Neuronal stem cell (in vitro differentiated cells): ENCODE measurements around the gene TRIM8.

Experiments used
- DNase-seq: peaks from one replicate; pipeline ENCODE4 v3.0.0-alpha.2; 2013; ENCODE audit warnings: low spot score
- H2AFZ ChIP-seq: one replicate; pipeline ENCODE4 v1.6.1; 2013; ENCODE audit warnings: mild to moderate bottlenecking, low read length, inconsistent platforms
- H2AK5ac ChIP-seq: 2 replicates; pipeline ENCODE4 v1.6.1; 2013; ENCODE audit warnings: low read depth, mild to moderate bottlenecking, inconsistent platforms, low read length, moderate library complexity, mixed read lengths
- H2BK120ac ChIP-seq: 2 replicates; pipeline ENCODE4 v1.6.1; 2013; ENCODE audit warnings: low read depth, mild to moderate bottlenecking, inconsistent platforms, low read length, moderate library complexity, mixed read lengths
- H2BK12ac ChIP-seq: one replicate; pipeline ENCODE4 v1.6.1; 2013; ENCODE audit warnings: low read length, inconsistent platforms
- H2BK15ac ChIP-seq: 2 replicates; pipeline ENCODE4 v1.6.1; 2013; ENCODE audit warnings: mild to moderate bottlenecking, low read length, inconsistent platforms, mixed read lengths
- H2BK5ac ChIP-seq: one replicate; pipeline ENCODE4 v1.6.1; 2013; ENCODE audit warnings: inconsistent platforms, mild to moderate bottlenecking, low read length, moderate library complexity
- H3K14ac ChIP-seq: one replicate; pipeline ENCODE4 v1.6.1; 2013; ENCODE audit warnings: low read length, inconsistent platforms
- H3K18ac ChIP-seq: 2 replicates; pipeline ENCODE4 v1.6.1; 2013; ENCODE audit warnings: low read length, inconsistent platforms
- H3K23ac ChIP-seq: 2 replicates; pipeline ENCODE4 v1.6.1; 2013; ENCODE audit warnings: low read depth, mild to moderate bottlenecking, mixed read lengths, low read length, inconsistent platforms; ENCODE audit not compliant: poor library complexity
- H3K27ac ChIP-seq: replicated peaks from 3 replicates; pipeline ENCODE4 v1.5.1; 2013; ENCODE audit warnings: low read length, inconsistent platforms
- H3K27me3 ChIP-seq, 3 experiments: 2 replicates each; pipeline ENCODE4 v1.6.1; 2013; ENCODE audit warnings: low read length in 3 of 3, mild to moderate bottlenecking in 2 of 3, inconsistent platforms in 1 of 3, low read depth in 1 of 3, mixed read lengths in 1 of 3, moderate library complexity in 1 of 3; ENCODE audit not compliant: control insufficient read depth in 3 of 3, insufficient read depth in 3 of 3
- H3K36me3 ChIP-seq, 2 donors: replicated peaks in 1 of 2; 2 replicates each; pipeline ENCODE4 v1.6.1; 2013; ENCODE audit warnings: low read length in 2 of 2; ENCODE audit not compliant: control insufficient read depth in 2 of 2, insufficient read depth in 2 of 2
- H3K4ac ChIP-seq: 2 replicates; pipeline ENCODE4 v1.6.1; 2013; ENCODE audit warnings: inconsistent platforms, mild to moderate bottlenecking, low read length, moderate library complexity
- H3K4me1 ChIP-seq, 2 donors: 1 replicate in 1 of 2; 2 replicates in 1 of 2; pipeline ENCODE4 v1.6.1; 2013; ENCODE audit warnings: low read length in 2 of 2, low read depth in 1 of 2; ENCODE audit not compliant: control insufficient read depth in 2 of 2, insufficient read depth in 1 of 2
- H3K4me2 ChIP-seq: one replicate; pipeline ENCODE4 v1.6.1; 2013; ENCODE audit warnings: mild to moderate bottlenecking, low read length, inconsistent platforms; ENCODE audit not compliant: insufficient read depth, poor library complexity, severe bottlenecking
- H3K4me3 ChIP-seq, 2 donors: 2 replicates each; pipeline ENCODE4 v1.5.1; 2013; ENCODE audit warnings: low read length in 2 of 2, mild to moderate bottlenecking in 2 of 2, inconsistent platforms in 1 of 2, moderate library complexity in 1 of 2
- H3K79me1 ChIP-seq: one replicate; pipeline ENCODE4 v1.6.1; 2013; ENCODE audit warnings: low read depth, mild to moderate bottlenecking, inconsistent platforms, low read length, moderate library complexity
- H3K9ac ChIP-seq: one replicate; pipeline ENCODE4 v1.6.1; 2013; ENCODE audit warnings: mild to moderate bottlenecking, low read depth, low read length, inconsistent platforms; ENCODE audit not compliant: poor library complexity
- H3K9me3 ChIP-seq, 2 donors: replicated peaks in 1 of 2; 2 replicates each; pipeline versions ENCODE3 to v1.6.1; 2013; ENCODE audit warnings: low read length in 2 of 2, mild to moderate bottlenecking in 2 of 2, inconsistent platforms in 1 of 2, low read depth in 1 of 2, mixed read lengths in 1 of 2, moderate library complexity in 1 of 2; ENCODE audit not compliant: control insufficient read depth in 2 of 2, insufficient read depth in 1 of 2
- H4K8ac ChIP-seq: one replicate; pipeline ENCODE4 v1.6.1; 2013; ENCODE audit warnings: low read depth, mild to moderate bottlenecking, inconsistent platforms, low read length, moderate library complexity
- H4K91ac ChIP-seq: one replicate; pipeline ENCODE4 v1.6.1; 2013; ENCODE audit warnings: low read length, low read depth, mild to moderate bottlenecking, inconsistent platforms; ENCODE audit not compliant: poor library complexity
- WGBS, 2 donors: extraction: QIAGEN DNeasy Blood & Tissue Kit; methylation state at CpG; one replicate each; pipeline ENCODE4 v1.1.7; 2013; ENCODE audit warnings: missing lambda C conversion rate in 2 of 2, mixed read lengths in 1 of 2; ENCODE audit not compliant: insufficient read length in 2 of 2, insufficient replicate concordance in 1 of 2; ENCODE audit errors: extremely low coverage in 2 of 2; 5-methylcytosine and 5-hydroxymethylcytosine counted together

The TRIM8 gene

GRCh38 chr10:102681696-102682095 is 37.4 kb downstream of the TRIM8 start:
- Histone ChIP-seq H3K27me3 (no peaks in the 10 kb centered on the region), H3K79me1 (no peaks in the 10 kb centered on the region), H4K8ac (no peak overlapping the region), H3K4me1 (peaks cover 17 to 28% of the 10 kb centered on the region in 2 donors), H3K9ac (no peak overlapping the region), H4K91ac (no peak overlapping the region), H3K36me3 (peaks cover 22 to 45% of the 10 kb centered on the region in 2 donors), H3K4ac (no peak overlapping the region), H2BK15ac (no peak overlapping the region), H2BK120ac (no peak overlapping the region), H3K14ac (no peak overlapping the region), H3K4me3 (peak overlapping the region in 1 of 2 donors; percentile 54), H3K27ac (no peak overlapping the region), H3K4me2 (no peak overlapping the region), H2BK12ac (no peak overlapping the region), H3K18ac (no peak overlapping the region), H3K23ac (no peak overlapping the region), H3K9me3 (peaks cover 3 to 4% of the 10 kb centered on the region in 2 donors), H2BK5ac (no peak overlapping the region), H2AFZ (no peak overlapping the region), H2AK5ac (no peak overlapping the region)
- WGBS, 2 donors = no CpG with 5 or more reads among the region's 5 CpGs
- no peak for DNase-seq

GRCh38 chr10:102682416-102682815 is 38.1 kb downstream of the TRIM8 start:
- no CpG with 5 or more reads among the region's 7 CpGs for WGBS, 2 donors
- H4K91ac ChIP-seq = no peak overlapping the region
- H2BK12ac ChIP-seq = no peak overlapping the region
- H3K14ac ChIP-seq = no peak overlapping the region
- no peak overlapping the region for H3K4me3 ChIP-seq
- H3K23ac ChIP-seq = no peak overlapping the region
- DNase-seq = no peak
- H2BK120ac ChIP-seq = no peak overlapping the region
- peaks cover 22 to 45% of the 10 kb centered on the region in 2 donors for H3K36me3 ChIP-seq
- H2BK15ac ChIP-seq = no peak overlapping the region
- no peak overlapping the region for H3K4ac ChIP-seq
- H3K27ac ChIP-seq = no peak overlapping the region
- H3K79me1 ChIP-seq = no peaks in the 10 kb centered on the region
- no peak overlapping the region for H2AK5ac ChIP-seq
- H2AFZ ChIP-seq = no peak overlapping the region
- H3K9me3 ChIP-seq = peaks cover 3 to 4% of the 10 kb centered on the region in 2 donors
- peaks cover 14 to 20% of the 10 kb centered on the region in 2 donors for H3K4me1 ChIP-seq
- no peak overlapping the region for H4K8ac ChIP-seq
- H3K4me2 ChIP-seq = no peak overlapping the region
- no peaks in the 10 kb centered on the region for H3K27me3 ChIP-seq
- H3K18ac ChIP-seq = no peak overlapping the region
- no peak overlapping the region for H2BK5ac ChIP-seq
- H3K9ac ChIP-seq = no peak overlapping the region

GRCh38 chr10:102682981-102683380 is 38.7 kb downstream of the TRIM8 start:
- Histone ChIP-seq H3K4me1 (peaks cover 14 to 15% of the 10 kb centered on the region in 2 donors), H3K27me3 (no peaks in the 10 kb centered on the region), H3K9ac (no peak overlapping the region), H3K4ac (no peak overlapping the region), H3K36me3 (peaks cover 22 to 50% of the 10 kb centered on the region in 2 donors), H3K27ac (no peak overlapping the region), H3K14ac (no peak overlapping the region), H4K8ac (no peak overlapping the region), H2AK5ac (no peak overlapping the region), H2BK12ac (no peak overlapping the region), H3K9me3 (peaks cover 3 to 4% of the 10 kb centered on the region in 2 donors), H3K4me3 (no peak overlapping the region), H2BK5ac (no peak overlapping the region), H3K79me1 (no peaks in the 10 kb centered on the region), H2BK120ac (no peak overlapping the region), H2AFZ (no peak overlapping the region), H3K4me2 (no peak overlapping the region), H4K91ac (no peak overlapping the region), H3K23ac (no peak overlapping the region), H2BK15ac (no peak overlapping the region), H3K18ac (no peak overlapping the region)
- WGBS, 2 donors = no CpG with 5 or more reads among the region's 4 CpGs
- DNase-seq = no peak

GRCh38 chr10:102683736-102684135 is 39.5 kb downstream of the TRIM8 start:
- no peak overlapping the region for H2BK5ac ChIP-seq
- H2BK15ac ChIP-seq = no peak overlapping the region
- H2AFZ ChIP-seq = no peak overlapping the region
- no peak overlapping the region for H3K4me3 ChIP-seq
- H3K79me1 ChIP-seq = no peaks in the 10 kb centered on the region
- no CpG with 5 or more reads among the region's 5 CpGs for WGBS, 2 donors
- H3K27ac ChIP-seq = no peak overlapping the region
- H4K91ac ChIP-seq = no peak overlapping the region
- H3K18ac ChIP-seq = no peak overlapping the region
- H3K27me3 ChIP-seq = no peaks in the 10 kb centered on the region
- no peak overlapping the region for H3K4me2 ChIP-seq
- H2BK120ac ChIP-seq = no peak overlapping the region
- no peak overlapping the region for H4K8ac ChIP-seq
- peaks cover 3 to 4% of the 10 kb centered on the region in 2 donors for H3K9me3 ChIP-seq
- no peak overlapping the region for H2AK5ac ChIP-seq
- no peak overlapping the region for H3K9ac ChIP-seq
- peaks cover 8 to 10% of the 10 kb centered on the region in 2 donors for H3K4me1 ChIP-seq
- no peak overlapping the region for H3K23ac ChIP-seq
- H3K4ac ChIP-seq = no peak overlapping the region
- H3K14ac ChIP-seq = no peak overlapping the region
- H2BK12ac ChIP-seq = no peak overlapping the region
- DNase-seq = no peak
- H3K36me3 ChIP-seq = peaks cover 22 to 53% of the 10 kb centered on the region in 2 donors
